Breast epithelium (tissue), 3 donors: ENCODE results near the gene TGFBR1.

Experiments
- CTCF ChIP-seq, 3 donors: fragments of 450-650 bp; IDR thresholded peaks; one replicate each; pipeline ENCODE4 v1.5.1; 2016 to 2017; ENCODE audit warnings: antibody characterized with exemption in 3 of 3, mild to moderate bottlenecking in 3 of 3, moderate library complexity in 3 of 3
- POLR2A ChIP-seq: fragments of 450-650 bp; IDR thresholded peaks from one replicate; pipeline ENCODE4 v1.6.1; 2016; ENCODE audit warnings: antibody characterized with exemption, mild to moderate bottlenecking, moderate library complexity
- POLR2AphosphoS5 ChIP-seq, 3 donors: sonication (generic); formaldehyde crosslinking; IDR thresholded peaks; one replicate each; pipeline ENCODE4 v1.6.1; 2017; ENCODE audit warnings: antibody characterized with exemption in 3 of 3

GRCh38 chr9:99085949-99086948 lies 18.7 kb upstream of the TGFBR1 start:
- TF ChIP-seq CTCF (IDR thresholded peaks at IDR 0.05) (no peak), POLR2A (no peak), POLR2AphosphoS5 (IDR thresholded peaks at IDR 0.05) (no peak)
